Panc1 (cell line): ENCODE results near the gene ALDH4A1. TPM values are rescaled to one million over a fixed set of nuclear protein-coding genes. Genes with fewer than 3 reads are reported as not detected.

Source experiments
- ATAC-seq: fragments of 200-7000 bp; cut with Tn5 transposase; 2 replicates; pipeline ENCODE4 v1.9.1; 2020; ENCODE audit warnings: mild to moderate bottlenecking, moderate library complexity
- BruUV-seq: library from RNA; stranded (reverse); fragments of 400-500 nt; replicated peaks from 2 replicates; lab custom pipeline; 2021; lab: Mats Ljungman, UMichigan
- CTCF ChIA-PET: fragments of 300-600 bp; sonication (Branson Sonifier 250); formaldehyde crosslinking; loops from one replicate; lab custom pipeline; 2022; ENCODE audit warnings: antibody characterized with exemption; lab: Charles Lee
- POLR2A ChIA-PET: fragments of 300-600 bp; sonication (Branson Sonifier 250); formaldehyde crosslinking; loops from one replicate; lab custom pipeline; 2022; ENCODE audit warnings: antibody characterized with exemption; lab: Charles Lee
- DNase-seq: peaks from one replicate; pipeline ENCODE4 v3.0.0-alpha.2; 2010; ENCODE audit warnings: low read depth, low spot score
- H3K27ac ChIP-seq: 2 replicates; pipeline ENCODE4 v1.5.1; 2011; ENCODE audit warnings: mild to moderate bottlenecking, low read length, inconsistent platforms
- H3K27me3 ChIP-seq: fragments of 200-500 bp; sonication (Bioruptor generic); 2 replicates; pipeline ENCODE4 v1.6.0; 2014; ENCODE audit warnings: low read length, inconsistent platforms; ENCODE audit not compliant: control insufficient read depth, insufficient read depth
- H3K36me3 ChIP-seq: fragments of 200-500 bp; sonication (Bioruptor generic); 2 replicates; pipeline ENCODE4 v1.5.1; 2014; ENCODE audit warnings: inconsistent platforms, mild to moderate bottlenecking, low read length, moderate library complexity; ENCODE audit not compliant: control insufficient read depth, insufficient read depth
- H3K4me1 ChIP-seq: 2 replicates; pipeline ENCODE4 v1.5.1; 2011; ENCODE audit warnings: inconsistent platforms, mild to moderate bottlenecking, low read length, moderate library complexity; ENCODE audit not compliant: control insufficient read depth, insufficient read depth
- H3K4me3 ChIP-seq, 2 experiments: 2 replicates each; pipeline ENCODE4 v1.5.1; 2011 to 2012; ENCODE audit warnings: low read depth in 2 of 2, low read length in 2 of 2, mild to moderate bottlenecking in 2 of 2, inconsistent platforms in 1 of 2, moderate library complexity in 1 of 2
- H3K9me3 ChIP-seq: fragments of 200-500 bp; sonication (Bioruptor generic); 2 replicates; pipeline ENCODE4 v1.5.1; 2014; ENCODE audit warnings: low read depth, mild to moderate bottlenecking, inconsistent platforms, low read length, moderate library complexity; ENCODE audit not compliant: control insufficient read depth, insufficient read depth
- POLR2AphosphoS5 ChIP-seq: IDR thresholded peaks from 2 replicates; pipeline ENCODE4 v1.6.1; 2012; ENCODE audit warnings: mild to moderate bottlenecking, low read depth, low read length, moderate library complexity
- SIN3A ChIP-seq: IDR thresholded peaks from 2 replicates; pipeline ENCODE4 v1.6.1; 2012; ENCODE audit warnings: low read depth, mild to moderate bottlenecking, low read length, moderate library complexity, borderline replicate concordance; ENCODE audit not compliant: insufficient read depth
- TCF7L2 ChIP-seq: IDR thresholded peaks from 2 replicates; pipeline ENCODE4 v1.6.1; 2011; ENCODE audit warnings: mild to moderate bottlenecking, low read depth, low read length, inconsistent platforms
- in situ Hi-C: cut with HindIII; loops from 2 replicates; pipeline ENCODE4 v1.10.0; 2016; ENCODE audit warnings: low sequenced_read_pairs, low pct_unique_long_range_greater_than_20kb
- intact Hi-C: fragments of 100-400 bp; cut with micrococcal nuclease; formaldehyde crosslinking; loops from one replicate; pipeline ENCODE4 v1.10.0; 2022; ENCODE audit not compliant: unreplicated experiment
- total RNA-seq: library from RNA; stranded (reverse); gene quantifications from one replicate; pipeline ENCODE4 v1.2.1, GENCODE V29; 2021; ENCODE audit not compliant: unreplicated experiment
- TF ChIP-seq, protein P1 (sequence below): fragments of 450-650 bp; IDR thresholded peaks from 2 replicates; pipeline ENCODE4 v1.5.1; 2017; ENCODE audit warnings: mild to moderate bottlenecking
- TF ChIP-seq, protein P2 (sequence below), 2 experiments: IDR thresholded peaks; 2 replicates each; pipeline ENCODE4 v1.6.1; 2011 to 2012; ENCODE audit warnings: low read depth in 2 of 2, control low read depth in 1 of 2, low read length in 1 of 2, mild to moderate bottlenecking in 1 of 2, moderate library complexity in 1 of 2; ENCODE audit not compliant: insufficient read depth in 1 of 2

Gene ALDH4A1
- total RNA-seq, 1 experiment from 2014 or later = 21.7 TPM

DNA sequence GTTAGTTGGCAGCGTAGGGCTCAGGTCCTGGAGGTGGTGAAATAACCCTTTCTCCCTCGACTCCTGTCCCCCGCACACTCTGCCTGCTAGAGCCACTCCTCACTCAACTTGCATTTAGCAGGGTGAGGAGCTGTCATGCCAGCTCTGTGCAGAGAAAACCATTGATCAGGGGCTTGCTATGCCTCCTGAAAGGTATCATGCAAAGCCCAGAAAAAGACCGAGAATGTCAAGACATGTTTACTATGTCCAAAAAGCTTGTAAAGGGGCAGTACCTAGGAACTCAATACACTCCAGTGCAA, 18.0 kb downstream of the ALDH4A1 start:
- no peak for TF ChIP-seq TCF7L2
- TF ChIP-seq, protein P1, sequence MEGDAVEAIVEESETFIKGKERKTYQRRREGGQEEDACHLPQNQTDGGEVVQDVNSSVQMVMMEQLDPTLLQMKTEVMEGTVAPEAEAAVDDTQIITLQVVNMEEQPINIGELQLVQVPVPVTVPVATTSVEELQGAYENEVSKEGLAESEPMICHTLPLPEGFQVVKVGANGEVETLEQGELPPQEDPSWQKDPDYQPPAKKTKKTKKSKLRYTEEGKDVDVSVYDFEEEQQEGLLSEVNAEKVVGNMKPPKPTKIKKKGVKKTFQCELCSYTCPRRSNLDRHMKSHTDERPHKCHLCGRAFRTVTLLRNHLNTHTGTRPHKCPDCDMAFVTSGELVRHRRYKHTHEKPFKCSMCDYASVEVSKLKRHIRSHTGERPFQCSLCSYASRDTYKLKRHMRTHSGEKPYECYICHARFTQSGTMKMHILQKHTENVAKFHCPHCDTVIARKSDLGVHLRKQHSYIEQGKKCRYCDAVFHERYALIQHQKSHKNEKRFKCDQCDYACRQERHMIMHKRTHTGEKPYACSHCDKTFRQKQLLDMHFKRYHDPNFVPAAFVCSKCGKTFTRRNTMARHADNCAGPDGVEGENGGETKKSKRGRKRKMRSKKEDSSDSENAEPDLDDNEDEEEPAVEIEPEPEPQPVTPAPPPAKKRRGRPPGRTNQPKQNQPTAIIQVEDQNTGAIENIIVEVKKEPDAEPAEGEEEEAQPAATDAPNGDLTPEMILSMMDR = no peak
- no peak for TF ChIP-seq SIN3A
- TF ChIP-seq POLR2AphosphoS5 = no peak
- TF ChIP-seq, protein P2, sequence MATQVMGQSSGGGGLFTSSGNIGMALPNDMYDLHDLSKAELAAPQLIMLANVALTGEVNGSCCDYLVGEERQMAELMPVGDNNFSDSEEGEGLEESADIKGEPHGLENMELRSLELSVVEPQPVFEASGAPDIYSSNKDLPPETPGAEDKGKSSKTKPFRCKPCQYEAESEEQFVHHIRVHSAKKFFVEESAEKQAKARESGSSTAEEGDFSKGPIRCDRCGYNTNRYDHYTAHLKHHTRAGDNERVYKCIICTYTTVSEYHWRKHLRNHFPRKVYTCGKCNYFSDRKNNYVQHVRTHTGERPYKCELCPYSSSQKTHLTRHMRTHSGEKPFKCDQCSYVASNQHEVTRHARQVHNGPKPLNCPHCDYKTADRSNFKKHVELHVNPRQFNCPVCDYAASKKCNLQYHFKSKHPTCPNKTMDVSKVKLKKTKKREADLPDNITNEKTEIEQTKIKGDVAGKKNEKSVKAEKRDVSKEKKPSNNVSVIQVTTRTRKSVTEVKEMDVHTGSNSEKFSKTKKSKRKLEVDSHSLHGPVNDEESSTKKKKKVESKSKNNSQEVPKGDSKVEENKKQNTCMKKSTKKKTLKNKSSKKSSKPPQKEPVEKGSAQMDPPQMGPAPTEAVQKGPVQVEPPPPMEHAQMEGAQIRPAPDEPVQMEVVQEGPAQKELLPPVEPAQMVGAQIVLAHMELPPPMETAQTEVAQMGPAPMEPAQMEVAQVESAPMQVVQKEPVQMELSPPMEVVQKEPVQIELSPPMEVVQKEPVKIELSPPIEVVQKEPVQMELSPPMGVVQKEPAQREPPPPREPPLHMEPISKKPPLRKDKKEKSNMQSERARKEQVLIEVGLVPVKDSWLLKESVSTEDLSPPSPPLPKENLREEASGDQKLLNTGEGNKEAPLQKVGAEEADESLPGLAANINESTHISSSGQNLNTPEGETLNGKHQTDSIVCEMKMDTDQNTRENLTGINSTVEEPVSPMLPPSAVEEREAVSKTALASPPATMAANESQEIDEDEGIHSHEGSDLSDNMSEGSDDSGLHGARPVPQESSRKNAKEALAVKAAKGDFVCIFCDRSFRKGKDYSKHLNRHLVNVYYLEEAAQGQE (IDR thresholded peaks at IDR 0.05; ENCODE audit: insufficient read depth in 1 of 2, low read depth in 2 of 2, low read length in 1 of 2) = no peak
- H3K27ac ChIP-seq = no peak overlapping the region
- H3K4me3 ChIP-seq = no peak overlapping the region
- H3K4me1 ChIP-seq = no peaks in the 10 kb centered on the region
- BruUV-seq = no TSS peak
- no peaks in the 10 kb centered on the region for H3K9me3 ChIP-seq
- ChIA-PET CTCF (interaction anchor here (0.5 to 1.7 kb wide), 6 partner anchors 9 to 213 kb away, joined by 3 to 8 read pairs (median 6); no protein-coding TSS in a partner anchor), POLR2A (no interaction called here)
- no peaks in the 10 kb centered on the region for H3K36me3 ChIP-seq
- no peak for DNase-seq
- intact Hi-C loops (no loop called here), in situ Hi-C loops (no loop called here)
- ATAC-seq = peak; percentile 50
- H3K27me3 ChIP-seq = no peaks in the 10 kb centered on the region

DNA sequence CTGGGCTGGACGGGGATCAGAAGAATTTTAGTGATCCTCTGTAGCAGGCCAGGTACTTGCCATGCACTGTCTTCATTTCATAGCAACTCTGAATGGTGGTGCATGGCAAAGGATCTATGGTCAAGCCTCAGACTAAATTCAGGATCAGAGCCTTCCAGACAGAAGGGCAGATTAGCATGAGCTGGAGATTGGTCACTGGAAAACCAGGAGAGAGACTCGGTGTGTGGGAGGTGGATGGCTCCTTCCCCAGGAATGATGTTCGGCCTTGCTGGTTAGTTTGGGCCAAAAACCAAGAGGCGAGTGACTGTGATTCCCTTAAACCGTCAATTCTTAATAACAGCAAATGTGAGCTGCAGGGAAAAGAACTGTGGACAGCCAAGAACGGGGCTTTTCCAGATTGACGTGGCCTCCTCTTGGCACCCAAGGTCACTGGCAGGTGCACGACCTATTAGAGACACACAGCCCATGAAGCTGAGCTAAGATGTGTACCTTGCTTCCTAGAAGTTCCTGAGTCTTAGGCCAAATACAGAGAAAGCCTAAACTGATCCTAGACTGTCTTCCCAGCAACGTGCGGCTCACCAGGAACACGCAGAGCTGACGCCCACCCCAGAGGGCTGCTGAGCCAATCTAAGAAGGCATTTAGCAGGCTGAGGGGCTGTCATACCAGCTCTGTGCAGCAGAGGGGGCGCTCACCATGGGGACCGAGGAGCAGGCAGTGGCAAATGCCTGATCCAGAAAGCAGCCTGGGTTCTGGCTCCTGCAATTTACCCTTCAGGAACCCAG, 18.5 kb downstream of the ALDH4A1 start:
- peak; percentile 82 for ATAC-seq
- no peak overlapping the region for H3K27ac ChIP-seq
- no peaks in the 10 kb centered on the region for H3K27me3 ChIP-seq
- H3K4me1 ChIP-seq = no peaks in the 10 kb centered on the region
- CTCF ChIA-PET = interaction anchor here (0.5 to 1.7 kb wide), 5 partner anchors 10 to 214 kb away, joined by 4 to 8 read pairs (median 6); no protein-coding TSS in a partner anchor
- BruUV-seq = no TSS peak
- DNase-seq = peak; percentile 62
- POLR2A ChIA-PET = no interaction called here
- intact Hi-C loops = no loop called here
- in situ Hi-C loops = no loop called here
- TF ChIP-seq, protein P1 = peak; percentile 95
- no peak for TF ChIP-seq POLR2AphosphoS5
- no peaks in the 10 kb centered on the region for H3K9me3 ChIP-seq
- no peak overlapping the region for H3K4me3 ChIP-seq
- H3K36me3 ChIP-seq = no peaks in the 10 kb centered on the region
